Endothelial cell of umbilical vein (primary cell): ENCODE data around the gene ZNF385D. TPM values are rescaled to one million over a fixed set of nuclear protein-coding genes. Genes with fewer than 3 reads are reported as not detected.

Experiments used
- BruUV-seq: library from RNA; stranded (reverse); fragments of 400-500 nt; replicated peaks from 2 replicates; lab custom pipeline; 2021; lab: Mats Ljungman, UMichigan
- CTCF ChIA-PET: fragments of 300-600, 350-600 bp; sonication (Branson Sonifier 250); formaldehyde crosslinking; loops from one replicate; lab custom pipeline; 2021; ENCODE audit warnings: antibody characterized with exemption, inconsistent platforms; lab: Charles Lee
- POLR2A ChIA-PET: fragments of 300-600, 350-600 bp; sonication (Branson Sonifier 250); formaldehyde crosslinking; loops from one replicate; lab custom pipeline; 2021; ENCODE audit warnings: antibody characterized with exemption, inconsistent platforms; lab: Charles Lee
- DNase-seq: peaks from one replicate; pipeline ENCODE4 v3.0.0-alpha.2; 2011; ENCODE audit warnings: low read depth, low spot score
- FAIRE-seq: peaks from 2 replicates; lab custom pipeline; 2011; peaks lifted over from hg19 to GRCh38; lab: Jason Lieb, UNC
- H2AFZ ChIP-seq: 2 replicates; pipeline ENCODE4 v1.6.0; 2012; ENCODE audit warnings: low read depth, low read length, control low read depth, inconsistent platforms
- H3K27ac ChIP-seq: 2 replicates; pipeline ENCODE4 v1.5.1; 2011; ENCODE audit warnings: low read depth, mild to moderate bottlenecking, control low read depth, low read length, moderate library complexity; ENCODE audit not compliant: insufficient read depth
- H3K27me3 ChIP-seq, 2 experiments: 2 replicates each; pipeline versions ENCODE4 v1.6.0 to v1.6.1; 2011; ENCODE audit warnings: low read length in 2 of 2, mixed read lengths in 1 of 2; ENCODE audit not compliant: control insufficient read depth in 2 of 2, insufficient read depth in 2 of 2
- H3K36me3 ChIP-seq, 2 experiments: 2 replicates in 1 of 2; 3 replicates in 1 of 2; pipeline ENCODE4 v1.5.1; 2011; ENCODE audit warnings: low read length in 2 of 2, mild to moderate bottlenecking in 1 of 2, moderate library complexity in 1 of 2; ENCODE audit not compliant: control insufficient read depth in 2 of 2, insufficient read depth in 2 of 2; ENCODE audit errors: extremely low read depth in 1 of 2
- H3K4me1 ChIP-seq: 3 replicates; pipeline ENCODE4 v1.5.1; 2011; ENCODE audit warnings: mild to moderate bottlenecking, low read length; ENCODE audit not compliant: control insufficient read depth, insufficient read depth; ENCODE audit errors: extremely low read depth
- H3K4me2 ChIP-seq: 2 replicates; pipeline ENCODE4 v1.6.1; 2011; ENCODE audit warnings: low read length, control low read depth, mixed read lengths; ENCODE audit not compliant: insufficient read depth
- H3K4me3 ChIP-seq, 3 experiments: fragments of 200-600 bp in 1 of 3; sonication (generic), shearing (Covaris generic) in 1 of 3; replicated peaks in 1 of 3; 2 replicates each; pipeline ENCODE4 v1.5.1; 2011 to 2016; ENCODE audit warnings: control low read depth in 3 of 3, low read length in 3 of 3, mild to moderate bottlenecking in 2 of 3, inconsistent platforms in 1 of 3, low read depth in 1 of 3, moderate library complexity in 1 of 3; ENCODE audit not compliant: insufficient read depth in 1 of 3
- H3K79me2 ChIP-seq: 2 replicates; pipeline ENCODE4 v1.6.0; 2012; ENCODE audit warnings: low read length, inconsistent platforms; ENCODE audit not compliant: control insufficient read depth, insufficient read depth
- H3K9ac ChIP-seq: replicated peaks from 2 replicates; pipeline ENCODE3; 2011; ENCODE audit warnings: low read length, control low read depth; ENCODE audit not compliant: insufficient read depth; ENCODE audit errors: extremely low read depth
- H3K9me1 ChIP-seq: replicated peaks from 3 replicates; pipeline ENCODE4 v1.6.0; 2011; ENCODE audit warnings: mild to moderate bottlenecking, low read length; ENCODE audit not compliant: control insufficient read depth, insufficient read depth; ENCODE audit errors: extremely low read depth
- H3K9me3 ChIP-seq: replicated peaks from 2 replicates; pipeline ENCODE4 v1.5.1; 2012; ENCODE audit warnings: low read length, inconsistent platforms; ENCODE audit not compliant: control insufficient read depth, insufficient read depth
- H4K20me1 ChIP-seq: replicated peaks from 2 replicates; pipeline ENCODE3; 2011; ENCODE audit warnings: mild to moderate bottlenecking, low read length; ENCODE audit not compliant: control insufficient read depth, insufficient read depth; ENCODE audit errors: extremely low read depth
- CTCF ChIP-seq, 2 donors: IDR thresholded peaks; 1 replicate in 1 of 2; 2 replicates in 1 of 2; pipeline ENCODE4 v1.5.1; 2011; ENCODE audit warnings: low read length in 2 of 2, mild to moderate bottlenecking in 2 of 2, moderate library complexity in 2 of 2, control low read depth in 1 of 2, inconsistent platforms in 1 of 2, low read depth in 1 of 2; ENCODE audit not compliant: insufficient read depth in 1 of 2; ENCODE audit errors: extremely low read depth in 1 of 2
- EZH2 ChIP-seq: IDR thresholded peaks from 2 replicates; pipeline ENCODE4 v1.6.1; 2012; ENCODE audit warnings: borderline replicate concordance, low read depth, mild to moderate bottlenecking, moderate library complexity, low read length, inconsistent platforms; ENCODE audit not compliant: severe bottlenecking
- FOS ChIP-seq: IDR thresholded peaks from 2 replicates; pipeline ENCODE4 v1.6.1; 2011; ENCODE audit warnings: mild to moderate bottlenecking, low read length, moderate library complexity, borderline replicate concordance; ENCODE audit not compliant: insufficient read depth
- GATA2 ChIP-seq: IDR thresholded peaks from 2 replicates; pipeline ENCODE4 v1.7.0; 2011; ENCODE audit warnings: low read depth, mild to moderate bottlenecking, moderate library complexity, mixed read lengths, low read length; ENCODE audit not compliant: insufficient read length, insufficient read depth
- JUN ChIP-seq: IDR thresholded peaks from 2 replicates; pipeline ENCODE4 v1.6.1; 2011; ENCODE audit warnings: borderline replicate concordance, low read depth; ENCODE audit not compliant: insufficient read length, insufficient read depth
- MAX ChIP-seq: IDR thresholded peaks from 2 replicates; pipeline ENCODE4 v1.6.1; 2011; ENCODE audit not compliant: insufficient read depth, insufficient read length
- MYC ChIP-seq: IDR thresholded peaks from one replicate; pipeline ENCODE4 v1.6.1; 2011; ENCODE audit warnings: mild to moderate bottlenecking, low read depth, low read length
- POLR2A ChIP-seq: IDR thresholded peaks from 2 replicates; pipeline ENCODE4 v1.6.1; 2012; ENCODE audit warnings: low read depth, mild to moderate bottlenecking, control low read depth, low read length
- POLR2AphosphoS5 ChIP-seq: IDR thresholded peaks from 2 replicates; pipeline ENCODE4 v1.6.1; 2012; ENCODE audit warnings: low read depth, mild to moderate bottlenecking, control low read depth, low read length, moderate library complexity; ENCODE audit not compliant: insufficient read depth
- dilution Hi-C: fragments of 300-500 bp; cut with MboI; formaldehyde crosslinking; loops from one replicate; pipeline ENCODE4 v1.15.0; 2019; ENCODE audit warnings: low sequenced_read_pairs; ENCODE audit not compliant: extremely low pct_ligation_motif_present
- intact Hi-C: fragments of 100-400 bp; cut with micrococcal nuclease; formaldehyde crosslinking; loops from one replicate; pipeline ENCODE4 v1.10.0; 2022
- polyA plus RNA-seq, 4 experiments: library from polyadenylated mRNA; depleted of rRNA in 3 of 4; stranded (reverse) in 3 of 4; unstranded in 1 of 4; fragments of >200 nt; gene quantifications; 2 replicates each; pipeline versions ENCODE4 v1.2.1 to v1.2.3, GENCODE V29; 2011 to 2012; ENCODE audit warnings: missing spikeins in 1 of 4
- total RNA-seq: library from RNA; stranded (reverse); gene quantifications from 2 replicates; pipeline ENCODE4 v1.2.3, GENCODE V29; 2021

ZNF385D gene
- total and polyA plus RNA-seq, 2 donors (not counting 3 experiments of a cell fraction or from before 2014, with no cell fraction given) = not detected

- no peak overlapping the region for H3K4me2 ChIP-seq
- TF ChIP-seq MYC (no peak), JUN (no peak), EZH2 (no peak), MAX (no peak), FOS (no peak), GATA2 (no peak), POLR2A (no peak), POLR2AphosphoS5 (no peak), CTCF (IDR thresholded peaks at IDR 0.05; ENCODE audit: extremely low read depth in 1 of 2, insufficient read depth in 1 of 2, low read depth in 1 of 2, low read length in 2 of 2) (no peak)
- H4K20me1 ChIP-seq = no peaks in the 10 kb centered on the region
- H3K9me3 ChIP-seq = no peaks in the 10 kb centered on the region
- H2AFZ ChIP-seq = no peak overlapping the region
- no peak overlapping the region for H3K9ac ChIP-seq
- DNase-seq (no peak), FAIRE-seq (no peak)
- no TSS peak for BruUV-seq
- H3K79me2 ChIP-seq = no peaks in the 10 kb centered on the region
- CTCF ChIA-PET = no interaction called here
- intact Hi-C loops = no loop called here
- H3K27ac ChIP-seq = no peak overlapping the region
- no peak overlapping the region for H3K4me3 ChIP-seq
- dilution Hi-C loops = no loop called here
- H3K4me1 ChIP-seq = no peaks in the 10 kb centered on the region
- no peaks in the 10 kb centered on the region for H3K9me1 ChIP-seq
- H3K36me3 ChIP-seq = no peaks in the 10 kb centered on the region
- no peaks in the 10 kb centered on the region for H3K27me3 ChIP-seq
- POLR2A ChIA-PET = no interaction called here
Observed at GRCh38 chr3:21515417-21515816, 235.6 kb downstream of the ZNF385D start.
